GM12872 (cell line): Measurements from ENCODE around the gene ANKS6.

ENCODE experiments used
- CTCF ChIP-seq: IDR thresholded peaks from 3 replicates; pipeline ENCODE4 v1.5.1; 2011; ENCODE audit warnings: low read depth, mild to moderate bottlenecking, low read length, moderate library complexity; ENCODE audit not compliant: insufficient read depth

The ANKS6 gene

GRCh38 chr9:98691890-98692289, 104.5 kb downstream of the ANKS6 start:
- TF ChIP-seq CTCF, result no peak

GRCh38 chr9:98690686-98691085, 105.7 kb downstream of the ANKS6 start:
- TF ChIP-seq CTCF, result no peak

- TF ChIP-seq CTCF, result no peak
Observed at GRCh38 chr9:98688710-98689495, 107.5 kb downstream of the ANKS6 start.

- no peak for TF ChIP-seq CTCF
Observed at GRCh38 chr9:98687911-98688310, 108.4 kb downstream of the ANKS6 start.

GRCh38 chr9:98686961-98687855, 109.1 kb downstream of the ANKS6 start:
- TF ChIP-seq CTCF, result no peak
